H9 (cell line): ENCODE measurements around the gene DAPK1. TPM values are rescaled to one million over a fixed set of nuclear protein-coding genes. Genes with fewer than 3 reads are reported as not detected.

Source experiments
- DNase-seq: peaks from one replicate; pipeline ENCODE4 v3.0.0-alpha.2; 2017
- H2AFZ ChIP-seq: one replicate; pipeline ENCODE4 v1.6.1; 2013; ENCODE audit warnings: mild to moderate bottlenecking, low read length, control low read depth, moderate library complexity
- H2AK5ac ChIP-seq: 2 replicates; pipeline ENCODE4 v1.6.1; 2013; ENCODE audit warnings: low read length, control low read depth, mixed read lengths; ENCODE audit not compliant: insufficient read length
- H2BK120ac ChIP-seq: one replicate; pipeline ENCODE4 v1.6.1; 2013; ENCODE audit warnings: low read depth, mild to moderate bottlenecking, low read length, control low read depth, inconsistent platforms; ENCODE audit not compliant: poor library complexity, severe bottlenecking
- H2BK12ac ChIP-seq: 2 replicates; pipeline ENCODE4 v1.6.1; 2013; ENCODE audit warnings: low read length, control low read depth, mixed read lengths, low read depth; ENCODE audit not compliant: insufficient read length
- H2BK15ac ChIP-seq: 2 replicates; pipeline ENCODE4 v1.6.1; 2013; ENCODE audit warnings: low read depth, low read length, control low read depth
- H2BK20ac ChIP-seq: one replicate; pipeline ENCODE4 v1.6.1; 2013; ENCODE audit warnings: low read depth, mild to moderate bottlenecking, low read length, control low read depth, inconsistent platforms; ENCODE audit not compliant: poor library complexity, severe bottlenecking
- H2BK5ac ChIP-seq: 2 replicates; pipeline ENCODE4 v1.6.1; 2013; ENCODE audit warnings: low read length, control low read depth, mixed read lengths; ENCODE audit not compliant: insufficient read length
- H3K14ac ChIP-seq: 2 replicates; pipeline ENCODE4 v1.6.1; 2013; ENCODE audit warnings: low read length, control low read depth; ENCODE audit not compliant: insufficient read depth
- H3K18ac ChIP-seq: 2 replicates; pipeline ENCODE4 v1.6.1; 2013; ENCODE audit warnings: low read depth, mild to moderate bottlenecking, mixed read lengths, low read length, control low read depth; ENCODE audit not compliant: insufficient read length
- H3K23ac ChIP-seq: 2 replicates; pipeline ENCODE4 v1.6.1; 2013; ENCODE audit warnings: low read length, control low read depth, mixed read lengths, low read depth; ENCODE audit not compliant: insufficient read length
- H3K23me2 ChIP-seq: 2 replicates; pipeline ENCODE4 v1.6.1; 2013; ENCODE audit warnings: low read depth, mild to moderate bottlenecking, mixed read lengths, low read length, control low read depth; ENCODE audit not compliant: insufficient read length, poor library complexity, severe bottlenecking
- H3K27ac ChIP-seq: 2 replicates; pipeline ENCODE4 v1.5.1; 2013; ENCODE audit warnings: low read length, control low read depth, mixed read lengths, low read depth; ENCODE audit not compliant: insufficient read length
- H3K27me3 ChIP-seq: 2 replicates; pipeline ENCODE4 v1.6.1; 2013; ENCODE audit warnings: low read length, control low read depth, inconsistent platforms; ENCODE audit not compliant: insufficient read depth
- H3K4ac ChIP-seq: 2 replicates; pipeline ENCODE4 v1.6.1; 2013; ENCODE audit warnings: low read depth, mild to moderate bottlenecking, control low read depth, inconsistent platforms, low read length, moderate library complexity
- H3K4me1 ChIP-seq: 2 replicates; pipeline ENCODE4 v1.6.1; 2013; ENCODE audit warnings: low read length, control low read depth, inconsistent platforms; ENCODE audit not compliant: insufficient read depth
- H3K4me2 ChIP-seq: 2 replicates; pipeline ENCODE4 v1.6.1; 2013; ENCODE audit warnings: low read length, control low read depth, mixed read lengths; ENCODE audit not compliant: insufficient read length, insufficient read depth
- H3K56ac ChIP-seq: 2 replicates; pipeline ENCODE4 v1.6.1; 2013; ENCODE audit warnings: low read depth, mild to moderate bottlenecking, mixed read lengths, low read length, control low read depth; ENCODE audit not compliant: insufficient read length
- H3K79me1 ChIP-seq: 2 replicates; pipeline ENCODE4 v1.6.1; 2013; ENCODE audit warnings: low read depth, mild to moderate bottlenecking, moderate library complexity, low read length, control low read depth, inconsistent platforms; ENCODE audit not compliant: insufficient read depth, poor library complexity, severe bottlenecking
- H3K79me2 ChIP-seq: 2 replicates; pipeline ENCODE4 v1.6.1; 2013; ENCODE audit warnings: low read length, control low read depth, inconsistent platforms; ENCODE audit not compliant: insufficient read depth
- H3K9ac ChIP-seq: 2 replicates; pipeline ENCODE4 v1.6.1; 2013; ENCODE audit warnings: low read length, control low read depth, mixed read lengths; ENCODE audit not compliant: insufficient read length; ENCODE audit errors: extremely low read depth
- H3K9me3 ChIP-seq: one replicate; pipeline ENCODE4 v1.6.1; 2013; ENCODE audit warnings: low read depth, low read length, inconsistent platforms; ENCODE audit not compliant: control insufficient read depth
- H3T11ph ChIP-seq: one replicate; pipeline ENCODE4 v1.6.1; 2013; ENCODE audit warnings: mild to moderate bottlenecking, low read length, control low read depth, inconsistent platforms
- H4K20me1 ChIP-seq: one replicate; pipeline ENCODE4 v1.6.1; 2013; ENCODE audit not compliant: control insufficient read depth, insufficient read length, insufficient read depth
- H4K5ac ChIP-seq: 2 replicates; pipeline ENCODE4 v1.6.1; 2013; ENCODE audit warnings: low read depth, mild to moderate bottlenecking, mixed read lengths, low read length, control low read depth; ENCODE audit not compliant: insufficient read length
- H4K8ac ChIP-seq: replicated peaks from 2 replicates; pipeline ENCODE4 v1.6.1; 2013; ENCODE audit warnings: low read length, control low read depth, mixed read lengths, low read depth; ENCODE audit not compliant: insufficient read length
- H4K91ac ChIP-seq: 2 replicates; pipeline ENCODE4 v1.6.1; 2013; ENCODE audit warnings: low read depth, mild to moderate bottlenecking, moderate library complexity, mixed read lengths, low read length, control low read depth; ENCODE audit not compliant: insufficient read length
- H3K27ac Mint-ChIP-seq, 3 experiments: 2 replicates in 2 of 3; 3 replicates in 1 of 3; pipeline ENCODE4 v1.8.0; 2020 to 2021; ENCODE audit warnings: mixed read lengths in 3 of 3, mild to moderate bottlenecking in 1 of 3, moderate library complexity in 1 of 3
- H3K27me3 Mint-ChIP-seq: 2 replicates; pipeline ENCODE4 v1.8.0; 2021; ENCODE audit warnings: low read depth, mild to moderate bottlenecking, moderate library complexity, mixed read lengths
- H3K36me3 Mint-ChIP-seq, 3 experiments: 2 replicates in 2 of 3; 3 replicates in 1 of 3; pipeline ENCODE4 v1.8.0; 2020 to 2021; ENCODE audit warnings: low read depth in 3 of 3, mixed read lengths in 3 of 3; ENCODE audit not compliant: insufficient read depth in 1 of 3
- H3K4me1 Mint-ChIP-seq, 2 experiments: 2 replicates each; pipeline ENCODE4 v1.8.0; 2020; ENCODE audit warnings: mixed read lengths in 2 of 2
- H3K4me3 Mint-ChIP-seq, 2 experiments: 2 replicates in 1 of 2; 3 replicates in 1 of 2; pipeline ENCODE4 v1.8.0; 2020 to 2021; ENCODE audit warnings: mild to moderate bottlenecking in 2 of 2, mixed read lengths in 2 of 2, moderate library complexity in 1 of 2
- H3K9me3 Mint-ChIP-seq, 2 experiments: 2 replicates in 1 of 2; 3 replicates in 1 of 2; pipeline ENCODE4 v1.8.0; 2020; ENCODE audit warnings: mild to moderate bottlenecking in 2 of 2, mixed read lengths in 2 of 2, moderate library complexity in 1 of 2
- WGBS: extraction: QIAGEN DNeasy Blood & Tissue Kit; methylation state at CpG from one replicate; pipeline ENCODE4 v1.1.7; 2013; ENCODE audit warnings: missing lambda C conversion rate, low lambda C conversion rate, mixed read lengths; ENCODE audit not compliant: insufficient read length; ENCODE audit errors: extremely low coverage; 5-methylcytosine and 5-hydroxymethylcytosine counted together
- total RNA-seq: library from RNA; stranded (reverse); gene quantifications from 2 replicates; pipeline ENCODE4 v1.2.1, GENCODE V29; 2021
- TF ChIP-seq, protein P1 (sequence below): fragments of 200-600 bp; sonication (generic); conservative IDR thresholded peaks from 3 replicates; pipeline ENCODE4 v1.8.0; 2021; ENCODE audit warnings: antibody characterized with exemption, mild to moderate bottlenecking

Gene DAPK1
- total RNA-seq, 1 experiment from 2014 or later = 79.4 TPM

GRCh38 chr9:87556821-87557220 is 59.2 kb downstream of the DAPK1 start:
- Histone ChIP-seq H3K4me1 (peaks cover 3% of the 10 kb centered on the region; the same call in 1 of the 2 replicates), H3K9ac (no peak overlapping the region), H4K8ac (no peak overlapping the region), H2AFZ (no peak overlapping the region), H3K79me1 (peaks cover 11% of the 10 kb centered on the region), H3K18ac (no peak overlapping the region), H2BK12ac (no peak overlapping the region), H2BK5ac (no peak overlapping the region), H4K5ac (no peak overlapping the region), H3K4ac (no peak overlapping the region), H4K91ac (peak overlapping the region; percentile 58), H3K23ac (no peak overlapping the region), H2BK15ac (no peak overlapping the region), H3K79me2 (peaks cover 3% of the 10 kb centered on the region; the same call in 1 of the 2 replicates), H4K20me1 (no peaks in the 10 kb centered on the region), H2BK20ac (no peak overlapping the region), H3K23me2 (no peaks in the 10 kb centered on the region), H3T11ph (no peak overlapping the region), H3K14ac (no peak overlapping the region), H3K56ac (no peak overlapping the region), H3K27ac (no peak overlapping the region), H2BK120ac (no peak overlapping the region), H3K9me3 (no peaks in the 10 kb centered on the region), H3K4me2 (no peak overlapping the region), H3K27me3 (no peaks in the 10 kb centered on the region), H2AK5ac (no peak overlapping the region)
- Mint-ChIP-seq H3K4me3 (no peak overlapping the region), H3K27ac (peak overlapping the region; percentile 11 to 19 (median 13); a peak in 2 of 7 replicates), H3K27me3 (no peaks in the 10 kb centered on the region), H3K9me3 (no peaks in the 10 kb centered on the region), H3K36me3 (peaks cover 7 to 12% (median 10%) of the 10 kb centered on the region in 3 experiments; a peak in 5 of 7 replicates), H3K4me1 (peaks cover 2 to 6% of the 10 kb centered on the region in 2 experiments; a peak in 3 of 4 replicates)
- no CpG with 5 or more reads among the region's 6 CpGs for WGBS
- no peak for DNase-seq
- TF ChIP-seq, protein P1, sequence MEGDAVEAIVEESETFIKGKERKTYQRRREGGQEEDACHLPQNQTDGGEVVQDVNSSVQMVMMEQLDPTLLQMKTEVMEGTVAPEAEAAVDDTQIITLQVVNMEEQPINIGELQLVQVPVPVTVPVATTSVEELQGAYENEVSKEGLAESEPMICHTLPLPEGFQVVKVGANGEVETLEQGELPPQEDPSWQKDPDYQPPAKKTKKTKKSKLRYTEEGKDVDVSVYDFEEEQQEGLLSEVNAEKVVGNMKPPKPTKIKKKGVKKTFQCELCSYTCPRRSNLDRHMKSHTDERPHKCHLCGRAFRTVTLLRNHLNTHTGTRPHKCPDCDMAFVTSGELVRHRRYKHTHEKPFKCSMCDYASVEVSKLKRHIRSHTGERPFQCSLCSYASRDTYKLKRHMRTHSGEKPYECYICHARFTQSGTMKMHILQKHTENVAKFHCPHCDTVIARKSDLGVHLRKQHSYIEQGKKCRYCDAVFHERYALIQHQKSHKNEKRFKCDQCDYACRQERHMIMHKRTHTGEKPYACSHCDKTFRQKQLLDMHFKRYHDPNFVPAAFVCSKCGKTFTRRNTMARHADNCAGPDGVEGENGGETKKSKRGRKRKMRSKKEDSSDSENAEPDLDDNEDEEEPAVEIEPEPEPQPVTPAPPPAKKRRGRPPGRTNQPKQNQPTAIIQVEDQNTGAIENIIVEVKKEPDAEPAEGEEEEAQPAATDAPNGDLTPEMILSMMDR = no peak
